Measurements from ENCODE around the gene TTF2. TPM values are rescaled to one million over a fixed set of nuclear protein-coding genes. Genes with fewer than 3 reads are reported as not detected.

TTF2 gene
- total RNA-seq (ENCODE audit: insufficient read depth, low replicate concordance): 16.1 TPM

- peak; percentile 100 for DNase-seq (ENCODE audit: low spot score)
Observed at GRCh38 chr1:117059678-117060440, at the start of gene TTF2. TSS of gene TTF2 (plus strand) at chr1:117060326. CDS start at chr1:117060347, 21 bp downstream.

DNA sequence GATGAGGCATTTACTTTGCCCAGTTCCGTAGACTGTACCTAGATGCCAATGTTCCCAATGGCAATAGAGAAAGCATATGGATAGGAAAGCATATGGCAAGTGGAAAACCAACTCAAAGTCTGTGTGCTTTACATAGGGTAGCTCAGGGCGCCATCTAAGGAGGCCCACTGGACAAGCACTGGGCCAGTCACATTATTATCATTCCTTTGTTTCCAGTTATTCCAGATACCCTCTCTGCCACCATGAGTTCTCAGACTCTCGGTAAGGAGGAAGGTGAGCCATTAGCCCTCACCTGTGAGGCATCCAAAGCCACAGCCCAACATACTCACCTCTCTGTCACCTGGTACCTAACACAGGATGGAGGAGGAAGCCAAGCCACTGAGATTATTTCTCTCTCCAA is 48.8 kb upstream of the TTF2 start:
- DNase-seq (ENCODE audit: low spot score): no peak

- no peak for DNase-seq (ENCODE audit: low spot score)
Observed at GRCh38 chr1:117013309-117013858, 46.7 kb upstream of the TTF2 start.

- DNase-seq (ENCODE audit: low spot score): no peak
Observed at GRCh38 chr1:117014209-117014608, 45.9 kb upstream of the TTF2 start.

DNA sequence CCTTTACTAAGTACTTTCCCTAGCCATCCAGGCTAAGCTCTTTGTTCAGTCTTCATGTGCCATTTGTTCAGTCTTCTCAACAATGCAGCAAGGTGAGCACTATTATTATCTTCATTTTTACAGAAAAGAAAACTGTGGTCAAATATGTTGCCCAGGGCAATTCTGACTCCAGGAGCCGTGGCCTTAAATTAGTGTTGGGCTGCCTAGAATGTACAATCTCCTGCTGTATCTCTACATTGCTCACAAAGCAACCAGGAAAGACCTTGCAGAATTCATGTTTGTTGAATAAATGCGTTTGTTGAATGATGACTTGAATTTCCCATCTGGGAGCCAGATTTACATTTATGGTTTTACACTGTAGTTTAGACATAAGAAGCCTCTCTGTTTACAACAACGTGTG is 44.4 kb upstream of the TTF2 start:
- no peak for DNase-seq (ENCODE audit: low spot score)

GRCh38 chr1:117017062-117017461 is 43.1 kb upstream of the TTF2 start:
- no peak for DNase-seq (ENCODE audit: low spot score)

DNA sequence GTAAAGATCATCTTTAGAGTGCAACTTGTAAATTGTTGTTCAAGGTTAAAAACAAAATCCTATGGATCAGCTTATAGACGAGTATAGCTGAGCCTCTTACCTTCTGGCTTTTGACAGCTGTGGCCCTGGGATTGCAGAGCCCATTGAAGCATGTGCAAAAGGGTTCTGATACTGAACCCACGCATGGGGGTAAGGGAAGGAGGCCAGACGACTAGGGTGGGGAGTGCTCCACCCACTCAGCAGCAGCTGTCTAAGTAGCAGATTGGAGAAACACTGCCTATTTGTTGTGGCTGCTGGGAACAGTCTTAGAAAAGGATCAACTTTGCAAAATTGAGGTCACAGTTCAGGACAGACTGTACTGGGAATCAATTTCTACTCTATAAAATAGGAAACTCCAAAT is 42.5 kb upstream of the TTF2 start:
- no peak for DNase-seq (ENCODE audit: low spot score)

- no peak for DNase-seq (ENCODE audit: low spot score)
Observed at GRCh38 chr1:117020526-117021156, 39.5 kb upstream of the TTF2 start.

DNA sequence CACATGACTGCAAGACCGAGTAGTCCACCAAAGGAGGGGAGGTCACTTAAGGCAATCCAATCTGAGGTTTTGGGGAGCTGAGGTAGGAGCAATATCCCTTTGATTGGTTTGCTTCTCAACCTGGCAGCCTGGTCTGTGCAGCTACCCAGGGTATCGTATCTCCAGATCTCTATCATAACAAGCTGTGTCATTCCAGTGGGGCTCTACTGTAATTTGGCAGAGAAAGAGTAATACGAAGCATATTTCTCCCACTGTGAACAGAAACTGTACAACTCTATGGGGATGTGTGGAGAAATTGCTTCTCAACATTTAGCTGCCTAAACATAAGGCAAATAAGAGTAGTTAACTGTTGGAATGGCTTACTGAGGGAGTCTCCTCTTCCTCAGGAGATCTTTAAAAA is 38.0 kb upstream of the TTF2 start:
- DNase-seq (ENCODE audit: low spot score): no peak

DNA sequence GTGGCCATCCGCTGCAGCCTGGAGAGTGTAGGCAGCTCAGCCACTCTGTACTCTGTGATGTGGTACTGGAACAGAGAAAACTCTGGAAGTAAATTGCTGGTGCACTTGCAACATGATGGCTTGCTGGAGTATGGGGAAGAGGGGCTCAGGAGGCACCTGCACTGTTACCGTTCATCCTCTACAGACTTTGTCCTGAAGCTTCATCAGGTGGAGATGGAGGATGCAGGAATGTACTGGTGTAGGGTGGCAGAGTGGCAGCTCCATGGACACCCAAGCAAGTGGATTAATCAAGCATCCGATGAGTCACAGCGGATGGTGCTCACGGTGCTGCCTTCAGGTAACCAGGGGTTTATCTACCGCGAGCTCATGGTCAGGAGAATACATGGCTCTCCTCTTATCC is 34.6 kb upstream of the TTF2 start:
- DNase-seq (ENCODE audit: low spot score): no peak

GRCh38 chr1:117026361-117026760 is 33.8 kb upstream of the TTF2 start:
- no peak for DNase-seq (ENCODE audit: low spot score)

DNA sequence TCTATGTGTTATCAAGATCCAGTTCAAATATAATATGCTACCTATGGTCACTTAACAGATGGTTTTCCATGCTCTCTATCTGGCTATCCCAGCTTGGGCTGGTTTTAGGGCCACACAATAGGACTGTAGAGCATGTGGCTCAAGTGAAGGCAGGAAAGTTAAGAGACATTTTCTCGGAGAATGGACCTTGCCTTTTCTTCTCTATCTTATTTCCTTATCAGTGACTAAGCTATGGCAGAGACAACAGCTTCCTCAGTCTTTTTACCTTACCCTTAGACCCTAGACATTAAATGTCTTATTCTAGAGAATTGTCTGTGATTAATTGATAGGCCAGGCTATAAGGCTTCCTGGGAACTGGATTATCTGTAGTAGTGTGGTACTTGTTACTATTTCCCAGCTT is 30.4 kb upstream of the TTF2 start:
- DNase-seq (ENCODE audit: low spot score): no peak

DNA sequence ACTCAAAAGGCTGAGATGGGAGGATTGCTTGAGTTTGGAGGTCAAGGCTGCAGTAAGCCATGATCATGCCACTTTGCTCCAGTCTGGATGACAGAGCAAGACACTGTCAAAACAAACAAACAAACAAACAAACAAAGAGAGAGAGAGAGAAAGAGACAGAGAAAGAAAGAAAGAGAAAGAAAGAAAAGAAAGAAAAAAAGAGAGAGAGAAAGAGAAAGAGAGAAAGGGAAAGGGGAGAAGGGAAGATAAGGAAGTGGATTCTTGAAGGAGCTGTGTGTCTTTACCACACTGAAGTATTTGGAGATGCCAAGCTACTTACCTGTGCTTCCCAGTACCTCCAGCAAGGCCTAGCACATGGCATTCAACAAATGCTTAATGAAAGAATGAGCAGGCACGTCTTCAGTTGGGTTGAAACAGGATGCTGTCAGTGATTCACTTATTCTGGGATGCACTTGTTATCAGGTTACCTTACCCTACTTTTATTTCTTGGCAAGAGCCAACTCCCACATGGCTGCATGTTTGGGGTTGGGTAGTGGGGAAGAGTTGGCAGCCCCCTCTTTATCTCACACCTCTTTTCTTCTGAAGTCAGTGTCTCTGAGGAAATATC is 29.8 kb upstream of the TTF2 start:
- no peak for DNase-seq (ENCODE audit: low spot score)

DNA sequence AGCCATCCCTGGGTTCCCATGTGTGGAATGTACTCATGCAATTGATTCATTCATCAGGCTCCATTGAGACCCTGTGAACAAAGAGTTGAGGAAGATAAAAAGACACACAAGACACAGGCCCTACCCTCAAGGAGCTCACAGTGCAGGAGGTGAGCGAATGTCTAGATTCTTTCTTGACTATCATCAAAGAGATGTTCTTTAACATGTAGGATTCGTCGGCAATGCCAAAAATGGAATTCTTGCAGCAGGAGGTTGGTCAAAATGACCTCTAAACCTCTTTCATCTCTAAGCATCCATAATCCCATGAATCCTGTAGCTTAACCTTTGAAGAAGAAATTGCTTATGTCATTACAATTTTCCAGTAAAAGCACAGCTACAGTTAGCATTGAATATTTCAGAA is 27.9 kb upstream of the TTF2 start:
- peak; percentile 93 for DNase-seq (ENCODE audit: low spot score)

DNA sequence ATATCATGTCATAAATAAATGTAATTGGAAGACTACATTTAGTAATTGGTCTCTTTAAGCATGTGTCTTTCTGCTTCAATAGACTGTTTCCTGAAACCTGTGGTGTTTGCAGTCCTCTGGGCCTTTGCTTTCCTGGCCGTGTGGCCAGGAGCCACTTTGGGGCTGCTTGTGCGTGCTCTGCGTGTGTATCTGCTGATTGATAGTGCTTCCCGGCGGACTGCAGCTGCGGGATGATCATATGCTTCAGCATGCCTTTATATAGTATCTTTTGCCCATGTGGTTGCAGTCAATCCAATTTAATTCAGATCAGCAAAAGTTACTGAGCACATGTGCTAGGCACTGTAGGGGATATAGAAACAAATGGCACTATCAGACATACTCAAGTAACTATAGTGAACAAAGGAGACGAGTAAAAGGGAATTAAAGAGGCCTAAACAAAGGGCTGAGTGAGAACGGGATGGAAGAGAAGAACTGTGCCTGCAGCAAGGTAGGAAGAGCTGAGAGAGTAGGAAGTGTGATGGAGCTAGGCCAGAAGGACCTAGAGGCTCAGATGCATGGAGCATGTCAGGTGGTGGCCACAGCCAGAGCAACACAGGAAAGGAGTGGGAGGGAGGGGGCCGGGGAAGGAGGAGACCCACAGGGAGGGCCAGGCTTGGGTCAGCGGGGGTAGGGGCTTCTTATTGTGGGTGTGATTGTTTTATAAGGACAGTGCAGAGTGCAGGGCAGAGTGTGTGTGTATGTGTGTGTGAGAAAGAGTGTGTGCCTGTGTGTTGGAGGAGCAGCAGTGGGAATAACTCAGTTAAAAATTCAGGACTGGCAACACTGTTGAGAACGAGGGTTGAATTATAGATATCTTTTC is 27.2 kb upstream of the TTF2 start:
- DNase-seq (ENCODE audit: low spot score): no peak

GRCh38 chr1:117033772-117034171 is 26.4 kb upstream of the TTF2 start:
- DNase-seq (ENCODE audit: low spot score): no peak

DNA sequence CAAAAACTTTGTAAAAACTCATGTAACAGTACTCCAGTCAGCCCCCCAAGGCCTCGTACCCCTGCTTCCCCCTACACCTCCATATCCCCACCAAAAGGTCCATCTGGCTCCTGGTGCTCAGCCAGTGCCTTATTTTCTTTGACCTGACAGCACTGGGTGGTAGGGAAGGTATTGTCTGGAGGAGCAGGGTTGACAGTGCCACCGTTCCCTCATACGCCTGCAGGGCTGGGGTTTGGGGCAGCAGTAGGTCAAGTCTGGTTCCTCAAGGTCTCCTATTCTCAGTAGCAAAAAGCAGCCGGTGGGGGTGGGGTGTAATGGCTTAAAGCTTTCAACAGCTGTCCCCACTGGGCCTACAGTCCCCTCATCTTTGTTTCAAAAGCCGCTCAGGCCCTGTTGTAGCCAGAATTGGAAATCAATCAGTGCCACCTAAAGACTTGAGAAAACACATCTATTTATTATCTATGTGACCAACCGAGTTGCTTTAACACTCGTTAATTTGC is 25.3 kb upstream of the TTF2 start:
- no peak for DNase-seq (ENCODE audit: low spot score)

- DNase-seq (ENCODE audit: low spot score): no peak
Observed at GRCh38 chr1:117036018-117036461, 24.1 kb upstream of the TTF2 start.

DNA sequence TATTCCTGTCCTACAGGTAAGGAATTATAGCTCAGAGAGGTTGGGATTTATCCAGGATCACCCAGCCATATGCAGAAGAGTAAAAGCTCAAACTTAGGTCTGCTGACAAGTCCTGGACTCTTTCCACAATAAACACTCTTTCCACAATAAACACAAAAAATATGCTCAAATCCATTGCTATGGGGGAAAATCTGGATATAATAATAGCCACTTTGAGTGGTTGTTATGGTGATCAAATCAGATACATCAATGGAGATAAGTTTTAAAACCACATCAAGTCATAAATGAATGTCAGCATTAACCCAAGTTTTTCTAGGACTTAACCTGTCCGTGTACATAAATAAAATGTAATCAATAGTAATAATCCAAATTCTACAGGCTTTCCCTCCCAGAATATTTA is 22.3 kb upstream of the TTF2 start:
- DNase-seq (ENCODE audit: low spot score): no peak

DNA sequence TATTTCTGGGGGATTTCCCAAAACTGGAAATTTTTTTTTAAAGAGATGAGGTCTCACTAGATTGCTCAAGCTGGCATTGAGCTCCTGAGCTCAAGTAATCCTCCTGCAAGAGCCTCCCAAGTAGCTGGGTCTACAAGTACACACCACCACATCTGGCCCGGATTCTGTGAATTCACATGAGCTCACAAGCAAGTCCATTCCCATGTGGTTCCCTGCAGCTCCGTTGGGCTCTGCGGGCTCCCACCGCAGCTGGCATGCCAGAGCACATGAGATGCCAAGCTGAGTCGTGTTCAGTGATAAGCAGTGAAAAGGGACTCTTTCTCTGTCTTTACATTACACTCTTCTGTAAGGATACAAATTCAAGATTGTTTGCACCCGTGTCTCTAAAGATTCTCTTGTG is 21.9 kb upstream of the TTF2 start:
- DNase-seq (ENCODE audit: low spot score): no peak

DNA sequence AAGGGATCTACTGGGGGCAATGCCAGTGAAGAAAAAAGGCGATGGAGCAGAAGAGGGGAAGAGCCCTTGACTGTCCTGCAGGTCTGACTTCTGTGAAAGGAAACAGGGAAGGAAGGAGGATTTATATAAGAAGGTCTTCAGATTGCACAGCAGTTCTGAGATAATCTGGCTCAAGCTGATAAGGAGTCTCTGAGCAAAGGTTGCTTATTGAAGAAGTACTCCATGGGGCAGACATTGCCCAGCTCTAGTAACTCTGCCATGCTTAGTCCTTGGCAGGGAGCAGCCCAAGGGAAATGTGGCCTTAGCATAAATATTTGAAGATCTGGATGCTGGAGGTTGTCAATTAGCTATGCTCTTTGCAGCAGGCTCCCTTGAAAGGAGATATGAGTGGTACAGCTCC is 15.9 kb upstream of the TTF2 start:
- DNase-seq (ENCODE audit: low spot score): no peak
